NCI-H774 (cell line): ENCODE measurements around the gene YIF1B.

Experiments used
- DNase-seq: peaks from one replicate; lab custom pipeline; 2025; lab: John Stamatoyannopoulos, UW

Gene YIF1B

DNA sequence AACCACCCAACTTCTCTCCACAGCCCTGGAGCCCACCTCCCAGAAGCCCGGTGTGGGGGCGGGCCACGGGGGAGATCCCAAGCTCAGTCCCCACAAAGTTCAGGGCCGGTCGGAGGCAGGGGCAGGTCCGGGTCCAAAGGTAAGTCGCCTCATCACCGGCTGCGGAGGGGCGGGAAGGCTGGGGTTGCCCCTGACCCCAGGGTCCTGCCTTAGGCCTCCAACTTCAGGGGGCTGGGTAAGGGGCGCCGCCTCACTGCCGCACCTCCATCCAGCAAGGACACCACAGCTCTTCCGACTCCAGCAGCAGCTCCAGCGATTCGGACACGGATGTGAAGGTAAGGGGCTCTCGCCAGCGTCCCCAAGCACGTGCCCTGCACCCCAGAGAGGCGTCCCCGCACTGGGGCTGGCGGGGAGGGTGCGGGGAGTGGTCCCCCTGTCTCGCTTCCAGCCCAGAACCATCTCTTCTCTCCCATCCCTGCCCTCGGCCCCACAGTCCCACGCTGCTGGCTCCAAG lies 11.3 kb downstream of the YIF1B start:
- DNase-seq, result no peak

DNA sequence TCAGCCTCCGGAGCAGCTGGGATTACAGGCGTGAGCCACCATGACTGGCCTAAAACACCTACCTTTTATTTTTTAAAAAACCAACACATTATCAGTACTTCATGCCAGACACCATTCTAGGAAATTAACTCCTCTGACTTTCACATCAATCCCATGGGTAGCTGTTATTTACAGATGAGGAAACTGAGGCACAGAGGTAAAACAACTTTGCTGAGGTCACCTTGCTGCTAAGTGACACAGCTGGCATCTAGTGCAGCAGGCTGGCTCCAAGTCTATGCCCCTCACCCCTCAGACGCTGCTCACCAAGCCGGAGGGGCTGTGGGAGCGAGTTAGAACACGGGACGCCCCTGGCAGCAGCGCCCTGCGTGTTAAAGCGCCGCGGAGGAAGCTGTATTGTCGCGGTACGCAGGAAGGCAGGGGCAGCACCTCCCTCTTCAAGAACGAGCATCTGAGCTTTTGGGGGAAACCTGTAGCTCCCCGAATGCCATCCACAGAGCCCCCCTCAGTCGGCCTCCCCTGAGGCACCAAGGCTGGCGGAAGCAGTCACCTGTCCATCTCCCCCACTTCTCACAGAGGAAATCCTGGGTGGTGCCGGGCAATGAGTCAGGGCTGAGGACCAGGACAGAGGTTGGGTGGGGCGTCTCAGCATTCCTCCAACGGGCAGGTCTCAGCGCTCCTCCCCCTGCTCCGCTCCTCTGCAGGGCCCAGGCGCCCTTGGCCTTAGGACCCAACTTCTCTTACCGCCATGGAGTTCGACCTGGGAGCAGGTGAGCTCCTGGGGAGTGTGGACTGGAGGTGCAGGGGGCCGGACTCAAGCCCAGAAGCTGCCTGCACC lies 12.0 kb downstream of the YIF1B start, which contains the start of gene C19orf33:
C19orf33 (plus strand) TSS at position 735 of the 835 bp plus-strand sequence; CDS start at position 746, 11 bp downstream.
- DNase-seq, result no peak

DNA sequence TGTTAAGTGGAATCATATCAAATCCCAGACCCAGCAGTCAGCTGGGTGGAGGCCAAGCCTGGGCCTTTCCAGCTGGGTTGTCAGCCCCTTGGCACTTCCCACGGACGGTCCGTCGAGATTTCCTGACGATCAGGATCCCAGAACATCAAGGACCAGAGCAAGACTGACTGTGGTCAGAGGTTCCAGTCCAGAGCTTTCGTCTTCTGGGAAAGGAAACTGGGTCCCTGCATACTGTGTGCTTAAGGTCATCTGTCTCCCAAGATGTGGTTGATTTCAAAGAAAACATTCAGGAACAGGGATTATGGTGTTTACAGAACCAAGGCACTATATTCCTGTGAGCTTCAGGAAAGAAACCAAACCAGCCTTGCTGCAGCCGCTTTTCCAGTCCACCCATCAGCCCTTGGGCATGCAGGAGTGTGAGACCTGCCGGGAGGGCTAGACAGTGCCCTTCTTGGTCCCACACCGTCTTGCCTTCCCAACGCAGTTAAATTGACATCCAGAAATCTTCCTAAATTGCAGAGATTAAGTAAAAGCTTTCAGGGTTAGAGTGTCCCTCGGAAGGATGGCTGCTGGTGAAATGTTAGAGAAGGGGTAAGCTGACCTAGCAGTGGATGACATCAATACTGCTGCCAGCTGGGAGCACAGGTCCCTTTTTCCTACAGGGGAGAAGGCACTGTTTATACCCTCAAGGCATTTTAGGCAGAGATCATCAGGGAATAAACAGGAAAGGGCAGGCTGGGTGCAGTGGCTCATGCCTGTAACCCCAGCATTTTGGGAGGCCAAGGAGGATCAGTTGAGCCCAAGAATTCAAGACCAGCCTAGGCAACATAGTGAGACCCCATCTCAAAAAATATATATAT lies 16.7 kb downstream of the YIF1B start:
- DNase-seq, result no peak

- DNase-seq, result no peak
These were observed 21.7 kb downstream of the YIF1B start for GRCh38 chr19:38294090-38294489.

GRCh38 chr19:38293281-38293680 lies 22.5 kb downstream of the YIF1B start:
- no peak for DNase-seq

GRCh38 chr19:38291855-38292254 lies 23.9 kb downstream of the YIF1B start:
- DNase-seq, result no peak

- DNase-seq, result no peak
These were observed 25.1 kb downstream of the YIF1B start for GRCh38 chr19:38290631-38291147.

DNA sequence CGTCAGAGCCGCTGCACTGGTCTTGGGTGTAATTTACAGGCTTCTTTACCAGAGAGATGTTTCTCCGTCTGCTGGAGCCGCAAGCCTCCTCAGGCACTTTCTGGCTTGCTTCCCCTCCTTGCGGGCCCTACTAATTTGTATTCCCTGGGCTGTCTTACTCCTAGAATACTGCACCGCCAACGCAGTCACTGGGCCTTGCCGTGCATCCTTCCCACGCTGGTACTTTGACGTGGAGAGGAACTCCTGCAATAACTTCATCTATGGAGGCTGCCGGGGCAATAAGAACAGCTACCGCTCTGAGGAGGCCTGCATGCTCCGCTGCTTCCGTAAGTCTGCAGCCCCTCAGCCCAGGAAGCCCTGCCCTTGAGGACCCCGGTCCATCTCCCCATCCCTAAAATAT lies 25.8 kb downstream of the YIF1B start:
- no peak for DNase-seq

DNA sequence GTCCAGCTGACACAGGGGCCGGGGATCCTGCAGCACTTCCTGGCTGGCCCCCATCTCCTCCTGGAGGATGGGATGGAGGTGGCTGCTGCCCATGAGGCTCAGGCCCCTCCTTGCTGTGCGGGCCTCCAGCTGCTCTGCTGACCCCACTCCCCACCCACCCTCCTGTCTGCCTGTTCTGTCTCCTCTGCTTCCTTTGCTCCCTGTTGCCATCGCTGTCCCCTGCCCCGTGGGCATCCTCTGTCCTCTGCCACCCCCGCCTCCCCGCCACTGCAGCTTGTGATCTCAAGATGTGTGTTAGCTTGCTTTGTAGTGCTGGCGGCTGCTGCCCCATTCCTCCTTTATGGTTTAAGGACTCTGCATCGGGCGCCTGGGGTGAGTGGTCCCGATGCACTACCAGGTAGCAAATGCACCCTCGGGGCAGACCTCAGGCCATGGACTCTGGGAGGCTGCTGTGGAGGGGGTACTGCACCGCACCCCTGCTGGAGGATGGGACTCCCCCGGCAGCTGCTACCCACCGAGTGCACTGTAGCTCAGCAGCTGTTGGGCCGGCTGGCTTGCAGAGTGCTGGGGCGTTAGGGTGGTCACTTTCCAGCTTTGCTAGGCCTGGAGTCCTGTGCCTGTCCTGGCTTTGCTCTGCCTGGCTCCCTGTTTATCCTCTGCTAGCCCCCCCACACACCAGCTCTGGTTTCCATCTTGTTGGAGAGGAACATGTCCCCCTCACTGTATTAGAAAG lies 27.5 kb downstream of the YIF1B start:
- DNase-seq, result no peak

- DNase-seq, result no peak
These were observed 28.1 kb downstream of the YIF1B start for GRCh38 chr19:38287604-38288003.

DNA sequence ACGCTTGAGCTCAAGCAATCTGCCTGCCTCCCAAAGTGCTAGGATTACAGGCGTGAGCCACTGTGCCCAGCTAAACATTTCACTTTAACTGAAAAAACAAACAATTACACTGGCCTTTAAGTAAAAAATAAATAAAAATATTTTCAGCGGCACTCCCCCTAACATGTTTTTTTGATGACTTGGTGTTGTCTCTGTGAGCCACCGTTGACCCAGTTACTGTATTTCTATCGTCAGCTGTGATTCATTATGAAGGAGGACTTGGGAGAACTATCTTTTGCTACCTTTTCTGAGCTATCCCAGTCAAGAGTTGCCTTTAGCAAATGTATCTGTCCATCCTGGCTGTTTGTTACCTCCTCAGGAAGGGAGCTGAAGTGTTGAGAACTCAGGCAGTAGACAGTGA lies 30.2 kb downstream of the YIF1B start:
- DNase-seq, result no peak

DNA sequence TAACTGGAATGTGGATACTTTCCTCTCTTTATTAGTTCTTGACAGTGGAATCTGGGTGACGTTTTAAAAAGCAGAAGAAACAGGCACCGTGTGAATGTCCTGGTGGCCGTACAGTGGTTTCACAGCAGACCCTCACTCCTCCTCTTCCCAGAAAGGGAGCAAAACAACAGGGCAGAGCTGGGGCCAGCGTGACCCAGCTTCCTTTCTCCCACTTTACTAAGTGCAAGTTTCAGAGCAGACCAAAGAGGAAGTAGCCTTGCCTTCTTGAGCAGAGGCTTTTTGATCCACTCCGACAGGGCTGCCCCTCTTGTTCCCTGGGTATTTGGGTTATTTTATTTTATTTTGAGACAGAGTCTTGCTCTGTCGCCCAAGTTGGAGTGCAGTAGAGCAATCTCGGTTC lies 31.3 kb downstream of the YIF1B start:
- no peak for DNase-seq

GRCh38 chr19:38283271-38283670 lies 32.5 kb downstream of the YIF1B start:
- DNase-seq, result no peak

- DNase-seq, result no peak
These were observed 33.8 kb downstream of the YIF1B start for GRCh38 chr19:38281811-38282566.

DNA sequence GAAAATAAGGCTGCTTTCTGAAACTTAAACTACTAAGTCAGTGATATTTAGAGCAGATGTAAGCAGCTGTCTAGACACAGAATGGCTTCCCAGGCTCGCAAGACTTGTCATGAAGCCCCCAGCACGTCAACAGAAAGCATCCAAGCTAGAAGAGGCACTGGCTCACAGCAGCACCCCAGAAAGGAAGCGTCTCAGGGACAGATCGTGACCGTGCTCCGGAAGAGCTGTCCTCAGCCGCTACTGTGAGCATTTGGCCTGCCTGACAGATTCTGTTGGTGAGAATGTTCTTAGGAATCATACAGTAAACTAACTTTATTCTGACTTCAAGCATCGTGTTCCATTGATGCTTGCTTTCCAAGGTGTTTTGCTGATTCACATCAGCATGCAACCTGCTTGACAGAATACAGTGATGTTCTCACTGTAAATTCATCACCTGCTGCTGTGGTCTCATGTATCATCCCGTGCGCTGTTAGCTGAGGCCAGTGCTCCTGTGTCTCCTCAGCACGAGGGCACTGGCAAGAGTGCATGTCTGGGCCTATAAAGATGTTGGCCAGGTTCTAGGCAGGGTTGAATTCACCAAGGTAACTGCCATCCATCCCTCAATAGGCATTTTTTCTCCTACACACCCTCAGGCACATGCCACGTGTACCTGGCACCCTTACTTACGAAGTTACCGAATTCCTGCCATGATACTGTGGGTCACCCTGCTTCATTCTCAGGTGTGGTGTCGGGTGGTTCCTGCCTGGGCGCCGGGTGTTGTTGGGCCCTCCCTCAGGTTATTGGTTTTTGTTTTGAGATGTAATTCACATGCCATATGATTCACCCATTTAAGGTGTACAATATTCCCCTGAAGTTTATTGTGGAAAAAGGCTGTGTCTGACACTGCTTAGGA lies 35.5 kb downstream of the YIF1B start:
- no peak for DNase-seq

- no peak for DNase-seq
These were observed 37.0 kb downstream of the YIF1B start for GRCh38 chr19:38278751-38279150.

- no peak for DNase-seq
These were observed 37.6 kb downstream of the YIF1B start for GRCh38 chr19:38277969-38278680.

DNA sequence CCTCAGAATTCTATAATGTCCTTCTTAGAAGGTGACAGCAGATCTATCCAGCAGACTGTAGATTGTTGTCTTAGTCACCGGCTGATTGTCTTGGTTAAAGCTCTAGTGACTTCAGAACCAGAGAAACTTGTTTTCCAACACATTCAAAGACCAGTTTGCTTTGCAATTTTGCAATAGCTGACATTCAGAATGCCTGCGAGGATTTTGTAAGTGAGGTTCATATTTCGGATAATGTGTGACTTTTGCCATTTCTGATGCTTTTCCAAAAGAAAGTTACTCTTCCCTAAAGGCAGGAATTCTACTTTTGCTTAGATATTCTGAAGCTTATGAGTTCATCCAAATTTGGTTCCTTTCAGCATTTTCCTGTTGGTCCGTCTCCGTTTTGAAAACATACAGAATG lies 38.2 kb downstream of the YIF1B start:
- no peak for DNase-seq

DNA sequence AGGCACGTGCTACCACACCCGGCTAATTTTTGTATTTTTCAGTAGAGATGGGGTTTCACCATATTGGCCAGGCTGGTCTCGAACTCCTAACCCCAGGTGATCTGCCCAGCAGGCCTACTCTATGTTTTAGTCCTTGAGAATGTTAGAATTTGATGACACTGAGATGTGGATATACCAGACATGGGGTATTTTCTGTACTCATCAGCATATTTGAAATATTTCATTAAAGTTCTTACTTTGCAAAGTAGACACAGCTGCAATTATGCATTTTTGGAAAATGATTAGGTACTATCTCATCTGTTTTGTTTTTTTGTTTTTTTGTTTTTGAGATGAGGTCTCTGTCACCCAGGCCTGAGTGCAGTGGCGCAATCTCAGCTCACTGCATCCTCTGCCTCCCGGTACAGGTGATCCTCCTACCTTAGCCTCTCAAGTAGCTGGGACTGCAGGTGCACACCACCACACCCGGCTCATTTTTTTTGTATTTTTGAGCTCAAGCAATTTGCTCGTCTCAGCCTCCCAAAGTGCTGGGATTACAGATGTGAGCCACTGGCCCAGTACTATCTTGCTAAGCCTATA lies 38.7 kb downstream of the YIF1B start:
- no peak for DNase-seq
